Measurements from ENCODE around the gene ATP2C2.
"Not testable (repeated sequence)": the region's sequence is repeated elsewhere in the genome, so short reads cannot be mapped to it uniquely, and the experiment has no call there.

ATP2C2 gene

DNA sequence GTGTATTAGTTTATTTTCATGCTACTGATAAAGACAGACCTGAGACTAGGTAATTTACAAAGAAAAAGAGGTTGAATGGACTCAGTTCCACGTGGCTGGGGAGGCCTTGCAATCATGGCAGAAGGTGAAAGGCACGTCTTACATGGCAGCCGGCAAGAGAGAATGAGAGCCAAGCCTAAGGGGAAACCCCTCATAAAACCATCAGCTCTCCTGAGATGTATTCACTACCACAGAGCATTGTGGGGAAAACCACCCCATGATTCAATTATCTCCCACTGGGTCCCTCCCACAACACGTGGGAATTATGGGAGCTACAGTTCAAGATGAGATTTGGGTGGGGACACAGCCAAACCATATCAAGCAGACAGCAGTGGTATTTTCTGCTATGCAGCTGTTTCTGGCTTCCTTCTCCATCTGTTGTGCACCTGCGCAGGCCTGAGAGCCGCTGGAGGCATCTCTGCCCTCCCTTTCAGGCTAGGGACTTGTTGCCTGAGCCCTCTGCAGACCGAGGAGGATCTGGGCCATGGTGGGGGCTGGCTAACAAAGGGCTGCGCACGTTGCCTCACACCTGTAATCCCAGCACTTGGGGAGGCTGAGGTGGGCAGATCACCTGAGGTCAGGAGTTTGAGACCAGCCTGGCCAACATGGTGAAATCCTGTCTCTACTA, 82.8 kb downstream of the ATP2C2 start:
- H4K91ac ChIP-seq (ENCODE audit: low read length); H3K4ac ChIP-seq (ENCODE audit: low read depth in 1 of 2, low read length in 2 of 2); H3K23ac ChIP-seq (ENCODE audit: low read length in 2 of 2); H3K18ac ChIP-seq (ENCODE audit: low read depth in 1 of 2, low read length in 2 of 2); DNase-seq; H3K4me1 ChIP-seq (ENCODE audit: control insufficient read depth, insufficient read depth, low read depth, low read length); H4K8ac ChIP-seq (ENCODE audit: low read length); H2AFZ ChIP-seq (ENCODE audit: low read depth, low read length); H3K14ac ChIP-seq (ENCODE audit: low read length in 2 of 2); H3K9me3 ChIP-seq (ENCODE audit: control insufficient read depth, low read length); H2AK5ac ChIP-seq (ENCODE audit: low read length, severe bottlenecking); H2BK120ac ChIP-seq (ENCODE audit: low read depth, low read length); H3K4me3 ChIP-seq (ENCODE audit: insufficient read depth in 1 of 2, low read depth in 1 of 2, low read length in 2 of 2); H2BK12ac ChIP-seq (ENCODE audit: low read length in 2 of 2); H3K79me1 ChIP-seq (replicated peaks; ENCODE audit: low read length, poor library complexity, severe bottlenecking); H2BK5ac ChIP-seq (ENCODE audit: low read depth, low read length, poor library complexity, severe bottlenecking); H3K27ac ChIP-seq (ENCODE audit: low read length, poor library complexity, severe bottlenecking); H3K4me2 ChIP-seq (ENCODE audit: low read length, poor library complexity, severe bottlenecking); H3K9ac ChIP-seq (ENCODE audit: low read length); H2BK15ac ChIP-seq (ENCODE audit: low read depth, poor library complexity, severe bottlenecking): not testable (repeated sequence)
- 85% methylated on average over 9 of the region's 9 CpGs for WGBS
- Histone ChIP-seq H3K36me3 (ENCODE audit: control insufficient read depth in 1 of 2, insufficient read depth in 2 of 2, low read depth in 1 of 2, low read length in 2 of 2) (peaks cover 5 to 14% of the 10 kb centered on the region in 2 experiments), H3K27me3 (ENCODE audit: control insufficient read depth in 1 of 2, insufficient read depth in 1 of 2, low read length in 2 of 2) (peaks cover 0 to 14% of the 10 kb centered on the region in 2 experiments)

DNA sequence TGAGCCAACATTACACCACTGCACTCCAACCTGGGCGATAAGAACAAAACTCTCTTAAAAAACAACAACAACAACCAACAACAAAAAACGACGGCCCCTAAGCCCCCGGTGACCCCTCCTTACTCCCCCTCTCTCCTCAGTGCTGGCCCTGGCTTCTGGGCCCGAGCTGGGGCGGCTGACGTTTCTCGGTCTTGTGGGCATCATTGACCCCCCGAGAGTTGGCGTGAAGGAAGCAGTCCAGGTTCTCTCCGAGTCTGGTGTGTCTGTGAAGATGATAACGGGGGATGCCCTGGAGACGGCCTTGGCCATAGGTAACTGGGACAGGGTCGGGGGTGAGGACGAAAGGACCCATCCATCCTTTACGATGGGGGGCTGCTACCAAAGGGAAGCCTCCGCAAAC, 83.4 kb downstream of the ATP2C2 start:
- no peak overlapping the region for H3K4me3 ChIP-seq (ENCODE audit: insufficient read depth in 1 of 2, low read depth in 1 of 2, low read length in 2 of 2)
- H3K4me2 ChIP-seq (ENCODE audit: low read length, poor library complexity, severe bottlenecking) = no peak overlapping the region
- no peak overlapping the region for H2AK5ac ChIP-seq (ENCODE audit: low read length, severe bottlenecking)
- no peak overlapping the region for H2BK120ac ChIP-seq (ENCODE audit: low read depth, low read length)
- H3K27me3 ChIP-seq (ENCODE audit: control insufficient read depth in 1 of 2, insufficient read depth in 1 of 2, low read length in 2 of 2) = peaks cover 0 to 14% of the 10 kb centered on the region in 2 experiments
- 91% methylated on average over 16 of the region's 17 CpGs for WGBS
- H3K4ac ChIP-seq (ENCODE audit: low read depth in 1 of 2, low read length in 2 of 2) = no peak overlapping the region
- H3K9ac ChIP-seq (ENCODE audit: low read length) = no peak overlapping the region
- H2BK5ac ChIP-seq (ENCODE audit: low read depth, low read length, poor library complexity, severe bottlenecking) = no peak overlapping the region
- no peak overlapping the region for H2BK15ac ChIP-seq (ENCODE audit: low read depth, poor library complexity, severe bottlenecking)
- no peak overlapping the region for H3K14ac ChIP-seq (ENCODE audit: low read length in 2 of 2)
- H2AFZ ChIP-seq (ENCODE audit: low read depth, low read length) = no peak overlapping the region
- no peak overlapping the region for H2BK12ac ChIP-seq (ENCODE audit: low read length in 2 of 2)
- H3K36me3 ChIP-seq (ENCODE audit: control insufficient read depth in 1 of 2, insufficient read depth in 2 of 2, low read depth in 1 of 2, low read length in 2 of 2) = peaks cover 5 to 14% of the 10 kb centered on the region in 2 experiments
- no peak overlapping the region for H4K8ac ChIP-seq (ENCODE audit: low read length)
- no peak overlapping the region for H3K18ac ChIP-seq (ENCODE audit: low read depth in 1 of 2, low read length in 2 of 2)
- H3K27ac ChIP-seq (ENCODE audit: low read length, poor library complexity, severe bottlenecking) = no peak overlapping the region
- H3K4me1 ChIP-seq (ENCODE audit: control insufficient read depth, insufficient read depth, low read depth, low read length) = peaks cover 2% of the 10 kb centered on the region
- H4K91ac ChIP-seq (ENCODE audit: low read length) = no peak overlapping the region
- H3K23ac ChIP-seq (ENCODE audit: low read length in 2 of 2) = no peak overlapping the region
- no peaks in the 10 kb centered on the region for H3K9me3 ChIP-seq (ENCODE audit: control insufficient read depth, low read length)
- DNase-seq = no peak
- H3K79me1 ChIP-seq (replicated peaks; ENCODE audit: low read length, poor library complexity, severe bottlenecking) = no peaks in the 10 kb centered on the region

DNA sequence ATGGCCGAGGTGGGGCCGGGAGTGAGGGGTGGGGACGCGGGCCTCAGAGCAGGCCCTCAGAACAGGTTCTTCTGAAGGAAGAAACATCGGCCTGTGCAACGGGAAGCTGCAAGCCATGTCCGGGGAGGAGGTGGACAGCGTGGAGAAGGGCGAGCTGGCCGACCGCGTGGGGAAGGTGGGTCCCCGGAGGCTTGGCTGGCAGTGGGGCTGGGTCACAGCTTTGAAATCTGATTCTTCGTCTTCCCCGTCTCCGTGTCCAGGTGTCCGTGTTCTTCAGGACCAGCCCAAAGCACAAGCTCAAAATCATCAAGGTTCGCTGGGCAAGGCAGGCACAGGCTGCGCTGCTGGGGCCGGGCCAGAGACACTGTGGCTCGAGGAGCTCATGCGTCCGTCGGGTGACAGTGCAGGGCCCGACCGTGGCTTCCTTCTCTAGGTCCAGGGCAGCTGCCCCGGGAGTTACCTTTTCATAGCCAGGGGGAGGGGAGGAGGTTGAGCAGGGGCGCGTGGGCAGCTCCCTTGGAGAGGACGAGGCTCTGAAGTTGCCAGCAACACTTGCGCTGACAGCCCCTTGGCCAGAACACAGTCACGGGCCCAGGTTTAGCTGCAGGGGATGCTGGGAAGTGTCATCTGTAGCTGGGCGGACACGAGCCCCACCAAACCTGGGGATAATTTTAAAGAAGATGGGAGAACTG, 84.9 kb downstream of the ATP2C2 start:
- no peak overlapping the region for H3K18ac ChIP-seq (ENCODE audit: low read depth in 1 of 2, low read length in 2 of 2)
- H3K79me1 ChIP-seq (replicated peaks; ENCODE audit: low read length, poor library complexity, severe bottlenecking) = no peaks in the 10 kb centered on the region
- no peak overlapping the region for H2BK12ac ChIP-seq (ENCODE audit: low read length in 2 of 2)
- H2BK5ac ChIP-seq (ENCODE audit: low read depth, low read length, poor library complexity, severe bottlenecking) = no peak overlapping the region
- H3K14ac ChIP-seq (ENCODE audit: low read length in 2 of 2) = peak overlapping the region in 1 of 2 experiments; percentile 65
- H4K8ac ChIP-seq (ENCODE audit: low read length) = no peak overlapping the region
- H3K4ac ChIP-seq (ENCODE audit: low read depth in 1 of 2, low read length in 2 of 2) = no peak overlapping the region
- no peak overlapping the region for H4K91ac ChIP-seq (ENCODE audit: low read length)
- no peak overlapping the region for H2BK15ac ChIP-seq (ENCODE audit: low read depth, poor library complexity, severe bottlenecking)
- H3K36me3 ChIP-seq (ENCODE audit: control insufficient read depth in 1 of 2, insufficient read depth in 2 of 2, low read depth in 1 of 2, low read length in 2 of 2) = peaks cover 5 to 14% of the 10 kb centered on the region in 2 experiments
- H3K9ac ChIP-seq (ENCODE audit: low read length) = no peak overlapping the region
- peaks cover 0 to 14% of the 10 kb centered on the region in 2 experiments for H3K27me3 ChIP-seq (ENCODE audit: control insufficient read depth in 1 of 2, insufficient read depth in 1 of 2, low read length in 2 of 2)
- no peak overlapping the region for H2AK5ac ChIP-seq (ENCODE audit: low read length, severe bottlenecking)
- no peaks in the 10 kb centered on the region for H3K9me3 ChIP-seq (ENCODE audit: control insufficient read depth, low read length)
- no peak overlapping the region for H3K23ac ChIP-seq (ENCODE audit: low read length in 2 of 2)
- H3K4me1 ChIP-seq (ENCODE audit: control insufficient read depth, insufficient read depth, low read depth, low read length) = peaks cover 2% of the 10 kb centered on the region
- no peak for DNase-seq
- 92% methylated on average over 34 of the region's 34 CpGs for WGBS
- no peak overlapping the region for H3K4me3 ChIP-seq (ENCODE audit: insufficient read depth in 1 of 2, low read depth in 1 of 2, low read length in 2 of 2)
- H3K4me2 ChIP-seq (ENCODE audit: low read length, poor library complexity, severe bottlenecking) = no peak overlapping the region
- no peak overlapping the region for H3K27ac ChIP-seq (ENCODE audit: low read length, poor library complexity, severe bottlenecking)
- H2AFZ ChIP-seq (ENCODE audit: low read depth, low read length) = no peak overlapping the region
- H2BK120ac ChIP-seq (ENCODE audit: low read depth, low read length) = no peak overlapping the region

DNA sequence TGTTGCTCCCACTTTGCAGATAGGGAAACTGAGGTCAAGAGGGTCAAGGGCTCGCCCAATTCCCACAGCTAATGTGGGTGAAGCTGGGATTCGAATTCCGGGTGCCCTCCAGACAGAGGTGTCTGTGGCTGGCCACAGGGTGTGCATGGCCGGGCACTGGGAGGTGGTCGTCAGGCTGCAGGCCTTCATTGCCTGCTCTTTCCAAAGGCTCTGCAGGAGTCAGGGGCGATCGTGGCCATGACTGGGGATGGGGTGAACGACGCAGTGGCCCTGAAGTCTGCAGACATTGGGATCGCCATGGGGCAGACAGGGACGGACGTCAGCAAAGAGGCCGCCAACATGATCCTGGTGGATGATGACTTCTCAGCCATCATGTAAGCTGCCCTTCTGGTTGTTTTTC, 86.3 kb downstream of the ATP2C2 start:
- H3K4ac ChIP-seq (ENCODE audit: low read depth in 1 of 2, low read length in 2 of 2) = no peak overlapping the region
- no peaks in the 10 kb centered on the region for H3K9me3 ChIP-seq (ENCODE audit: control insufficient read depth, low read length)
- no peak overlapping the region for H4K8ac ChIP-seq (ENCODE audit: low read length)
- H2BK120ac ChIP-seq (ENCODE audit: low read depth, low read length) = no peak overlapping the region
- H2BK12ac ChIP-seq (ENCODE audit: low read length in 2 of 2) = no peak overlapping the region
- WGBS = 92% methylated on average over 13 of the region's 13 CpGs
- no peak for DNase-seq
- no peak overlapping the region for H3K18ac ChIP-seq (ENCODE audit: low read depth in 1 of 2, low read length in 2 of 2)
- no peak overlapping the region for H2AK5ac ChIP-seq (ENCODE audit: low read length, severe bottlenecking)
- H4K91ac ChIP-seq (ENCODE audit: low read length) = no peak overlapping the region
- no peak overlapping the region for H2BK15ac ChIP-seq (ENCODE audit: low read depth, poor library complexity, severe bottlenecking)
- no peak overlapping the region for H3K23ac ChIP-seq (ENCODE audit: low read length in 2 of 2)
- H3K36me3 ChIP-seq (ENCODE audit: control insufficient read depth in 1 of 2, insufficient read depth in 2 of 2, low read depth in 1 of 2, low read length in 2 of 2) = peaks cover 9 to 22% of the 10 kb centered on the region in 2 experiments
- H3K9ac ChIP-seq (ENCODE audit: low read length) = no peak overlapping the region
- H3K27ac ChIP-seq (ENCODE audit: low read length, poor library complexity, severe bottlenecking) = no peak overlapping the region
- H3K27me3 ChIP-seq (ENCODE audit: control insufficient read depth in 1 of 2, insufficient read depth in 1 of 2, low read length in 2 of 2) = peaks cover 0 to 8% of the 10 kb centered on the region in 2 experiments
- H3K4me3 ChIP-seq (ENCODE audit: insufficient read depth in 1 of 2, low read depth in 1 of 2, low read length in 2 of 2) = no peak overlapping the region
- H2AFZ ChIP-seq (ENCODE audit: low read depth, low read length) = no peak overlapping the region
- no peak overlapping the region for H3K4me2 ChIP-seq (ENCODE audit: low read length, poor library complexity, severe bottlenecking)
- no peaks in the 10 kb centered on the region for H3K79me1 ChIP-seq (replicated peaks; ENCODE audit: low read length, poor library complexity, severe bottlenecking)
- H3K14ac ChIP-seq (ENCODE audit: low read length in 2 of 2) = no peak overlapping the region
- H3K4me1 ChIP-seq (ENCODE audit: control insufficient read depth, insufficient read depth, low read depth, low read length) = peaks cover 2% of the 10 kb centered on the region
- no peak overlapping the region for H2BK5ac ChIP-seq (ENCODE audit: low read depth, low read length, poor library complexity, severe bottlenecking)
